ENCODE data around the gene ZNF548.

ZNF548 gene

GRCh38 chr19:57436417-57436816 lies 46.8 kb downstream of the ZNF548 start:
- H3K27ac ChIP-seq (ENCODE audit: low read length), result no peak overlapping the region
- H3K36me3 ChIP-seq (ENCODE audit: control insufficient read depth, insufficient read depth, low read length), result no peaks in the 10 kb centered on the region; the same call in 1 of the 2 replicates
- H3K4me1 ChIP-seq (ENCODE audit: control insufficient read depth, insufficient read depth, low read length), result no peaks in the 10 kb centered on the region; the same call in 1 of the 2 replicates
- no peak for DNase-seq (ENCODE audit: low read depth, low spot score)
- peak overlapping the region; percentile 83; the same call in 1 of the 2 replicates for H3K4me3 ChIP-seq (ENCODE audit: low read length)
- H3K27me3 ChIP-seq (ENCODE audit: control insufficient read depth, insufficient read depth, low read length), result no peaks in the 10 kb centered on the region
- H3K9me3 ChIP-seq (ENCODE audit: control insufficient read depth, insufficient read depth, low read length), result no peaks in the 10 kb centered on the region
- no CpG with 5 or more reads among the region's 1 CpG for WGBS (ENCODE audit: insufficient coverage, insufficient read length)

- H3K4me3 ChIP-seq (ENCODE audit: low read length), result no peak overlapping the region
- H3K4me1 ChIP-seq (ENCODE audit: control insufficient read depth, insufficient read depth, low read length), result no peaks in the 10 kb centered on the region; the same call in 1 of the 2 replicates
- no peaks in the 10 kb centered on the region for H3K27me3 ChIP-seq (ENCODE audit: control insufficient read depth, insufficient read depth, low read length)
- DNase-seq (ENCODE audit: low read depth, low spot score), result no peak
- no peaks in the 10 kb centered on the region; the same call in 1 of the 2 replicates for H3K36me3 ChIP-seq (ENCODE audit: control insufficient read depth, insufficient read depth, low read length)
- no peaks in the 10 kb centered on the region for H3K9me3 ChIP-seq (ENCODE audit: control insufficient read depth, insufficient read depth, low read length)
- WGBS (ENCODE audit: insufficient coverage, insufficient read length), result no CpG with 5 or more reads among the region's 4 CpGs
- no peak overlapping the region for H3K27ac ChIP-seq (ENCODE audit: low read length)
Observed at GRCh38 chr19:57437931-57438330, 48.3 kb downstream of the ZNF548 start.

GRCh38 chr19:57438925-57439324 lies 49.3 kb downstream of the ZNF548 start:
- DNase-seq (ENCODE audit: low read depth, low spot score), result no peak
- Histone ChIP-seq H3K36me3 (ENCODE audit: control insufficient read depth, insufficient read depth, low read length) (peaks cover 4% of the 10 kb centered on the region; the same call in 1 of the 2 replicates), H3K27me3 (ENCODE audit: control insufficient read depth, insufficient read depth, low read length) (no peaks in the 10 kb centered on the region), H3K4me1 (ENCODE audit: control insufficient read depth, insufficient read depth, low read length) (no peaks in the 10 kb centered on the region; the same call in 1 of the 2 replicates), H3K27ac (ENCODE audit: low read length) (no peak overlapping the region), H3K9me3 (ENCODE audit: control insufficient read depth, insufficient read depth, low read length) (no peaks in the 10 kb centered on the region), H3K4me3 (ENCODE audit: low read length) (no peak overlapping the region)
- no CpG with 5 or more reads among the region's 9 CpGs for WGBS (ENCODE audit: insufficient coverage, insufficient read length)

GRCh38 chr19:57441979-57442752 lies 52.5 kb downstream of the ZNF548 start:
- WGBS (ENCODE audit: insufficient coverage, insufficient read length), result no CpG with 5 or more reads among the region's 7 CpGs

GRCh38 chr19:57443121-57443696 lies 53.6 kb downstream of the ZNF548 start:
- no peaks in the 10 kb centered on the region for H3K27me3 ChIP-seq (ENCODE audit: control insufficient read depth, insufficient read depth, low read length)
- no peak for DNase-seq (ENCODE audit: low read depth, low spot score)
- no CpG with 5 or more reads among the region's 5 CpGs for WGBS (ENCODE audit: insufficient coverage, insufficient read length)
- no peak overlapping the region for H3K4me3 ChIP-seq (ENCODE audit: low read length)
- H3K9me3 ChIP-seq (ENCODE audit: control insufficient read depth, insufficient read depth, low read length), result no peaks in the 10 kb centered on the region
- peaks cover 7% of the 10 kb centered on the region; the same call in 1 of the 2 replicates for H3K36me3 ChIP-seq (ENCODE audit: control insufficient read depth, insufficient read depth, low read length)
- H3K27ac ChIP-seq (ENCODE audit: low read length), result no peak overlapping the region
- H3K4me1 ChIP-seq (ENCODE audit: control insufficient read depth, insufficient read depth, low read length), result no peaks in the 10 kb centered on the region

More at GRCh38 chr19:57441979-57442752, 52.5 kb downstream of the ZNF548 start:
- no peak for DNase-seq (ENCODE audit: low read depth, low spot score)
- Histone ChIP-seq H3K36me3 (ENCODE audit: control insufficient read depth, insufficient read depth, low read length) (peaks cover 7% of the 10 kb centered on the region; the same call in 1 of the 2 replicates), H3K4me3 (ENCODE audit: low read length) (no peak overlapping the region), H3K27me3 (ENCODE audit: control insufficient read depth, insufficient read depth, low read length) (no peaks in the 10 kb centered on the region), H3K27ac (ENCODE audit: low read length) (no peak overlapping the region), H3K9me3 (ENCODE audit: control insufficient read depth, insufficient read depth, low read length) (no peaks in the 10 kb centered on the region), H3K4me1 (ENCODE audit: control insufficient read depth, insufficient read depth, low read length) (no peaks in the 10 kb centered on the region)

- DNase-seq (ENCODE audit: low read depth, low spot score), result no peak
- no CpG with 5 or more reads among the region's 3 CpGs for WGBS (ENCODE audit: insufficient coverage, insufficient read length)
- Histone ChIP-seq H3K36me3 (ENCODE audit: control insufficient read depth, insufficient read depth, low read length) (no peaks in the 10 kb centered on the region), H3K27me3 (ENCODE audit: control insufficient read depth, insufficient read depth, low read length) (no peaks in the 10 kb centered on the region), H3K27ac (ENCODE audit: low read length) (no peak overlapping the region), H3K4me1 (ENCODE audit: control insufficient read depth, insufficient read depth, low read length) (no peaks in the 10 kb centered on the region), H3K4me3 (ENCODE audit: low read length) (no peak overlapping the region), H3K9me3 (ENCODE audit: control insufficient read depth, insufficient read depth, low read length) (no peaks in the 10 kb centered on the region)
Observed at GRCh38 chr19:57452307-57452706, 62.7 kb downstream of the ZNF548 start.

Data from iPS DF 6.9 (cell line).